GM19240 (cell line): Measurements from ENCODE around the gene C15orf39.

Experiments
- DNase-seq: peaks from one replicate; pipeline ENCODE4 v3.0.0; 2011; ENCODE audit warnings: low spot score; ENCODE audit not compliant: insufficient read length

Gene C15orf39

GRCh38 chr15:75197062-75197630 is 4.5 kb upstream of the C15orf39 start:
- DNase-seq, result no peak

- no peak for DNase-seq
These were observed 2.9 kb upstream of the C15orf39 start for GRCh38 chr15:75198560-75199356.

- no peak for DNase-seq
These were observed 2.2 kb upstream of the C15orf39 start for GRCh38 chr15:75199357-75199940.

DNA sequence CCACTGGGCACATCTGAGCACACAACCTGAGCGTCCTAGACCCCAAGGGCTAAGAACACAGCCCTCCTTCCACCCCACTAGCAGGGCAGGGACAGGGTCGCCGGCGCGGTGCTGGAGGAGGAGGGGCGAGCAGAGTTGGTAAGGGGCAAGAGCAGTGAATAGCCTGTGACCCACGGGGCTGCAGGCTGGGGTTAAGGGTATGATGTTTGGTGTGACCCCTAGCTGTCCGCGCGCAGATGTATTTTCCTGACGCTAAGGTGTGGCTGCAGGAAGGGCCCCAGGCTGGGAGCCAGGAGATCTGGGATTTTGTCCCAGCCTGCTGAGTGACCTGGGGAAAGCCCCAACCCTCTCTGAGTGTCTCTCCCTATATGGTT is 1.3 kb upstream of the C15orf39 start:
- no peak for DNase-seq

GRCh38 chr15:75200765-75201615 is 692 bp upstream of the C15orf39 start:
- DNase-seq, result no peak

- DNase-seq, result peak; percentile 83
These were observed 752 bp downstream of the C15orf39 start for GRCh38 chr15:75202251-75203016.

DNA sequence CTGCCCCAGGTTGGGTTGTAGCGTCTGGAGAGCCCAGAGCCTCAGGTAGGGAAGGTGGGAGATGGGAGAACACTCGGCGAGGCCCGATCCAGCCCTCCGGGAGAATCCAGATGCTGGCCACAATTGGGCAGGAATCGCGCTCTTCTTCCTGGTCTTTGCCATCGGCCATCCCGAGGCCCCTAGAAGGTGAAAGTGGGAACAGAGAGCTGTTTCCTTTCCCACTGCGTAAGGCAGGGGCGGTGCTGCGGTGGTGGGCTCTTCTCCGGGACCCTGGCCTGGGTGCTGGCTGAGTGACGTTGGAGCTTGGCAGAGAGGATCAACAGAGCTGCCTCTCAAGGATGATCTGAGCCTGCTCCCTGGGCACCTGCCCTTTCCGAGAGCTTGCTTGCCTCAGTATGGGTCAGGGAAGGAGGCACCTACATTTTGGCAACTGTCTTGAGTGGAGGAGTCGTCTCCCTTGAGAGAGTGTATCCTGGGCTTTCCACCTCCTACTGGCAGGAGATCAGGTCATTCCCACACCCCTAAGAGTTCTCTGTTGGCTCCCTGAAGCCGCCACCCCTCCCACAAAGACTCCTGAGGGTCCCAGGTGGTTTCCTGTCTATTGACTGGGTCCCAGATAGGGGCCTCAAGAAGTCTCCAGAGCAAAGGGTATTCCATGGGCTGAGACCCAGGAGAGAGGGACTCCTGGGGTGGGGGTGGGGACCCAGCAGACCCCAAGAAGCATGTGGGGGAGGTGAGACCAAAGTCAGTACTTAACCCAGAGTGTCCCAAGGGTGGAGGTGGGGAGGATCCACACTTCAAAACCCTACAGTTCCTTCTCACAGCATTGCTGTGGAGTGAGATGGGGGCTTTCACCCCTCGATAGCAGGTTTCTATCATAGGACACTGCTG is 1.6 kb downstream of the C15orf39 start:
- no peak for DNase-seq

DNA sequence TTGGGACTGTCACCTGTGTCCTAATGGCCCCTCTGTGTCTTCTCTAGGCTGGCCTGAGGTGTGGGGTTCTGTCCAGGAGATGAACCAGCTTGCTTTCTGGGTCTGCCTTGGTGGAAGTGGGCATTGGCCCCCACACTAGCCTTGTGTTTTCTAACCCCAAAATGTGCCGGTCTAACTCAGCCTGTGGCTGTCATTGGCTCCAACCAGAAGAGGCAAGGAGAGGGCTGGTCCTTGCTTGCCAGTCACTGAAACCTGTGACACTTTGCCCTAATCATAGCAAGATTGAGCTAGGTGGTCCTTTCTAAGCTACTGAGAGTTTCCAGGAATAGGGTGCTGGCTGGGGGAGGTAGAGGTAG is 2.2 kb downstream of the C15orf39 start:
- no peak for DNase-seq

GRCh38 chr15:75204340-75205063 is 2.8 kb downstream of the C15orf39 start:
- DNase-seq, result peak; percentile 99

DNA sequence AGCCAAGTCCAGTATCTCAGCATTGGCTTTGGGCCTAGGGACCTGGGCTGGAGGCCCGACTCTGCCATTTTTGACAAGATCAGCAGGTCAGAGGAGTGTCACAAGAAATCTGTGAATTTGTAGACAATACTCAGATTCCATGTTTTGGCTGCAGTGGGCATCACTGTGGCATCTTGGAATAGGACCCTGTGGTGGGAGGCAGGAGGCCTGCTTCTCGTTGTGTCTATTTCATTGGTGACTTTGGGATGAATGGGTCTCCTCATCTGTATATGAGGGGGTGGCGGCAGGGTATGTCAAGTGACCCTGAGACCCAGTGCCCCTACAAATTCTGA is 3.3 kb downstream of the C15orf39 start:
- DNase-seq, result no peak

- no peak for DNase-seq
These were observed 4.3 kb downstream of the C15orf39 start for GRCh38 chr15:75206006-75206405.

DNA sequence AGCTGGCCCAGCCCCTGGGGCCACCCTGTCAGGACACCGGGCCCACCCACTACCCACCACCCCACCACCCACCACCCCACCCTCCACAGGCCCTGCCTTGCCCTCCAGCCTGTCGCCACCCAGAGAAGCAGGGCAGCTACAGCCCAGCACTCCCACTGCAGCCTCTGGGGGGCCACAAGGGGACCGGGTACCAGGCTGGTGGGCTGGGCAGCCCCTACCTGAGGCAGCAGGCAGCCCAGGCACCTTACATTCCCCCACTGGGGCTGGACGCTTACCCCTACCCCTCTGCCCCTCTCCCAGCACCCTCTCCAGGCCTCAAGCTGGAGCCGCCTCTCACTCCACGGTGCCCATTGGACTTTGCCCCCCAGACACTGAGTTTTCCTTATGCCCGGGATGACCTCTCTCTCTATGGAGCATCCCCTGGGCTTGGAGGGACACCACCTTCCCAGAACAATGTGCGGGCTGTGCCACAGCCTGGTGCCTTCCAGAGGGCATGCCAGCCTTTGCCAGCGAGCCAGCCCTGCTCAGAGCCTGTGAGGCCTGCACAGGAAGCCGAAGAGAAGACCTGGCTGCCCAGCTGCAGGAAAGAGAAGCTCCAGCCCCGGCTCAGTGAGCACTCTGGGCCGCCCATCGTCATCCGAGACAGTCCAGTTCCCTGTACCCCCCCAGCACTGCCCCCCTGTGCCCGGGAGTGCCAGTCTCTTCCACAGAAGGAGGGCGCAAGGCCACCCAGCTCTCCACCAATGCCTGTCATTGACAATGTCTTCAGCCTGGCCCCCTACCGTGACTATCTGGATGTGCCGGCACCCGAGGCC is 5.3 kb downstream of the C15orf39 start:
- no peak for DNase-seq

DNA sequence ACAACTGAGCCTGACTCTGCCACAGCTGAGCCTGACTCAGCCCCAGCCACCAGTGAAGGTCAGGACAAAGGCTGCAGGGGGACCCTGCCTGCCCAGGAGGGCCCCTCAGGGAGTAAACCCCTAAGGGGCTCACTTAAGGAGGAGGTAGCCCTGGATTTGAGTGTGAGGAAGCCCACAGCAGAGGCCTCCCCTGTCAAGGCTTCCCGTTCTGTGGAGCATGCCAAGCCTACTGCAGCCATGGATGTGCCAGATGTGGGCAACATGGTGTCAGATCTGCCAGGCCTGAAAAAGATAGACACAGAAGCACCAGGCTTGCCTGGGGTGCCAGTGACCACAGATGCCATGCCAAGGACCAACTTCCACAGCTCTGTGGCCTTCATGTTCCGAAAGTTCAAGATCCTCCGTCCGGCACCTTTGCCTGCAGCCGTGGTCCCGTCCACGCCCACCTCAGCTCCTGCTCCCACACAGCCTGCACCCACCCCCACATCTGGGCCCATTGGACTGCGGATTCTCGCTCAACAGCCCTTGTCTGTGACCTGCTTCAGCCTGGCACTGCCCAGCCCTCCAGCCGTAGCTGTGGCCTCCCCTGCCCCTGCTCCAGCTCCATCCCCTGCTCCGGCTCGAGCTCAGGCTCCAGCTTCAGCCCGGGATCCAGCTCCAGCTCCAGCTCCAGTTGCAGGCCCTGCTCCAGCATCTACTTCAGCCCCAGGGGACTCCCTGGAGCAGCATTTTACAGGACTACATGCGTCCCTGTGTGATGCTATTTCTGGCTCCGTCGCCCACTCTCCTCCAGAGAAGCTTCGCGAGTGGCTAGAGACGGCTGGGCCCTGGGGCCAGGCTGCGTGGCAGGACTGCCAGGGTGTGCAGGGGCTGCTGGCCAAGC is 6.2 kb downstream of the C15orf39 start:
- DNase-seq, result no peak

- no peak for DNase-seq
These were observed 7.0 kb downstream of the C15orf39 start for GRCh38 chr15:75208501-75209288.

DNA sequence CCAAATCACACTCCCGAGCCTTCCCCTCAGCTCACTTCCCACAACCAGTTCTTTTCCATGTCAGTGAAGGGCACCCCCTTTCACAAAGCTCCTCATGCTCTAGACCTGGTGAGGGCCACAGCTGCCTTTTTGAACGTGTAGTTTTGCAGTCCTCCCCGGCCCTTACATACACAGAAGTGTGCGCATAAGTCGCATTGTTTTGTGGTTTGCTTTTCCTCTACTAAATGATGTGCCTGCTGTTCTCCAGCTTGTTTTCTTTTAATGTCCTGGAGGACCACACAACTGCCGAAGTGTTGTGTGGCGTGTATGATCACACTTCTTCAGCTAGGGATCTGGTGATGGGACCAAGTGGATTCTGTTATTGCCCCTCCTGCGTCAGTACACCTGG is 7.6 kb downstream of the C15orf39 start:
- DNase-seq, result no peak

DNA sequence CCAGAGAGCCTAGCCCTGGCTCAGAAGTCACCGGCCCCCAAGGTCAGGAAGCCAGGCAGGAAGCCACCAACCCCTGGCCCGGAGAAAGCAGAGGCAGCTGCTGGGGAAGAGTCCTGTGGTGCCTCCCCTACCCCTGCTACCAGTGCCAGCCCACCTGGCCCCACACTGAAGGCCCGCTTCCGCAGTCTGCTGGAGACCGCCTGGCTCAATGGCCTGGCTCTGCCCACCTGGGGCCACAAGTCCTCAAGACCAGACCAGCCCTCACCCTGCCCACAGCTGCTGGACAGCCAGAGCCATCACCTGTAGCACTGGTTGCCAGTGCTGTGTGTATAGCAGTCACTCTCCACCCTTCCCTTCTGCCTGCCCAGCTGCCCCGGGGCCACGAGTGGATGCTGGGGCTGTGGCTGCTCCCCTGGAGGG is 9.1 kb downstream of the C15orf39 start:
- DNase-seq, result no peak
